Progenitor cell of endocrine pancreas (in vitro differentiated cells): ENCODE results near the gene NFE2L2. TPM values are rescaled to one million over a fixed set of nuclear protein-coding genes. Genes with fewer than 3 reads are reported as not detected.

ENCODE experiments used
- DNase-seq: peaks from one replicate; pipeline ENCODE4 v3.0.0; 2021; ENCODE audit warnings: low spot score; ENCODE audit not compliant: unreplicated experiment
- H3K27ac Mint-ChIP-seq: 2 replicates; pipeline ENCODE4 v1.8.0; 2021; ENCODE audit warnings: mild to moderate bottlenecking, moderate library complexity, mixed read lengths
- H3K27me3 Mint-ChIP-seq: 2 replicates; pipeline ENCODE4 v1.8.0; 2021; ENCODE audit warnings: mixed read lengths
- H3K36me3 Mint-ChIP-seq: 2 replicates; pipeline ENCODE4 v1.8.0; 2022; ENCODE audit warnings: mixed read lengths; ENCODE audit not compliant: insufficient read depth
- H3K4me1 Mint-ChIP-seq: 2 replicates; pipeline ENCODE4 v1.8.0; 2021; ENCODE audit warnings: low read depth, mixed read lengths
- H3K4me3 Mint-ChIP-seq: 2 replicates; pipeline ENCODE4 v1.8.0; 2021; ENCODE audit warnings: low read depth, mild to moderate bottlenecking, moderate library complexity, mixed read lengths
- H3K9me3 Mint-ChIP-seq: 2 replicates; pipeline ENCODE4 v1.8.0; 2021; ENCODE audit warnings: low read depth, mixed read lengths
- total RNA-seq: library from RNA; stranded (reverse); gene quantifications from 2 replicates; pipeline ENCODE4 v1.2.1, GENCODE V29; 2021
- TF ChIP-seq, protein P1 (sequence below): fragments of 200-600 bp; sonication (generic); IDR thresholded peaks from one replicate; pipeline ENCODE4 v1.5.0; 2021; ENCODE audit warnings: antibody characterized with exemption, mild to moderate bottlenecking; ENCODE audit not compliant: unreplicated experiment

The NFE2L2 gene
- total RNA-seq, 1 donor from 2014 or later = 59.1 TPM

DNA sequence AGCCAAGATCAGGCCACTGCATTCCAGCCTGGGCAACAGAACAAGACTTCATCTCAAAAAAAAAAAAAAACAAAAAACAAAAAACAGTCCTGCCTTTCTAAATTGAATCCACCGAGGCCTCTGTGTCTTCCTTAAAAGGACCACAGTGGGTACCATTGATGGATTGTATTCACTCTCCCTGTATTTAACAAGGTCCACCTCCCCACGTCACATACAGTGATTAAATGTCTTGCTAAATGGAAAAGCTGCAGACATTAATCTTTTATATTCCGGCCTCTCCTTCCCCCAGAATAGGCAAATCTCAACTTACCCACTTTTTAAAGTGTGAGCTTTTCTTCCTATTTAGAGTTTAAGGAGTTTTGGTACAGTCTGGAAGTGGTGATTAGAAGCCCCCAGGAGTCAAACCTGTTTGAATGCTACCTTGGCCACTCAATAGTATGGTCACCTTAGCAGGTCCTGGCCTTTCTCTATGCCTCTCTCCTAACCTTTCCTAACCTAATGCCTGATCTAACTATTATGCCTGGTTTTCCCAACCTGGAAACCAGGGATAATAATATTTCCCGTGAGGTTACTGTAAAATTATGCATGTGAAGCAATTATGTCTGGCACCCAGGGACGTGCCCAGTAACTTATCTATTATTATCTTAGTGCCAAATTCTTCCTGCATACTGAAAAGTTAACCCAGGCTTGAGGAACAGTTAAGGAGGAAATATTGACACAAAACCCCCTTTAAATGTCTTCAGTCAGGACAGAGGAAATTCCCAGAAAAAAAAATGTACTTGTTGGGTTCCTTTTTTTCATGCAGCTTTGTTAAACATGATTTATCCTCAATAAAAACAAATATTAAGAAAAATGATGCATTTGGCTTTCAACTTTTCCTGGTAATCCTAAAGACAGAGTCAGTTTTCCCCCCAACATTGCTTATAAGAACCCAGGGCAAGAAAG lies 3.1 kb downstream of the NFE2L2 start:
- H3K27me3 Mint-ChIP-seq = no peaks in the 10 kb centered on the region
- peak overlapping the region; percentile 94 for H3K27ac Mint-ChIP-seq
- peak overlapping the region; percentile 84 for H3K4me3 Mint-ChIP-seq
- H3K9me3 Mint-ChIP-seq = peaks cover 4% of the 10 kb centered on the region
- DNase-seq = no peak
- TF ChIP-seq, protein P1, sequence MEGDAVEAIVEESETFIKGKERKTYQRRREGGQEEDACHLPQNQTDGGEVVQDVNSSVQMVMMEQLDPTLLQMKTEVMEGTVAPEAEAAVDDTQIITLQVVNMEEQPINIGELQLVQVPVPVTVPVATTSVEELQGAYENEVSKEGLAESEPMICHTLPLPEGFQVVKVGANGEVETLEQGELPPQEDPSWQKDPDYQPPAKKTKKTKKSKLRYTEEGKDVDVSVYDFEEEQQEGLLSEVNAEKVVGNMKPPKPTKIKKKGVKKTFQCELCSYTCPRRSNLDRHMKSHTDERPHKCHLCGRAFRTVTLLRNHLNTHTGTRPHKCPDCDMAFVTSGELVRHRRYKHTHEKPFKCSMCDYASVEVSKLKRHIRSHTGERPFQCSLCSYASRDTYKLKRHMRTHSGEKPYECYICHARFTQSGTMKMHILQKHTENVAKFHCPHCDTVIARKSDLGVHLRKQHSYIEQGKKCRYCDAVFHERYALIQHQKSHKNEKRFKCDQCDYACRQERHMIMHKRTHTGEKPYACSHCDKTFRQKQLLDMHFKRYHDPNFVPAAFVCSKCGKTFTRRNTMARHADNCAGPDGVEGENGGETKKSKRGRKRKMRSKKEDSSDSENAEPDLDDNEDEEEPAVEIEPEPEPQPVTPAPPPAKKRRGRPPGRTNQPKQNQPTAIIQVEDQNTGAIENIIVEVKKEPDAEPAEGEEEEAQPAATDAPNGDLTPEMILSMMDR = no peak
- peaks cover 20% of the 10 kb centered on the region for H3K36me3 Mint-ChIP-seq
- H3K4me1 Mint-ChIP-seq = peaks cover 41% of the 10 kb centered on the region

DNA sequence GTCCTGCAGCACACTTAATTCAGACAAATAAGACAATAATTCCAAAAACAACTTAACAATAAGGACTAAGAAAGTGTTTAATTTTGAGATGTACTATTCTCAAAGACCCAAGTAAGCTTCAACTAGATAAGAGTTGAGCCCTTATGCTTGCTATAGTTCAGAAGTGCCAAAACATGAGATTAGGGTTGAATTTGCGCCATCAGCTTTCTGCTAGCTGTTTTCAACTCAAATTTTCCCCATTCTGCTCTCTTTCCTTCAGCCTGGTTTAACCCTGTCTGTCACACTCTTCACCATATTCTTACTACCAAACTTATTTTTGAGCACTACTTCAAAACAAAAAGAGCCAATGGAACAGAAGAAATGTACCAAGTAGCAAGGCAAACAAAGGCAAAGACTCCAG lies 4.1 kb downstream of the NFE2L2 start:
- Mint-ChIP-seq H3K9me3 (peaks cover 4% of the 10 kb centered on the region), H3K4me1 (peaks cover 38% of the 10 kb centered on the region), H3K4me3 (peak overlapping the region; percentile 29), H3K27ac (no peak overlapping the region), H3K27me3 (no peaks in the 10 kb centered on the region), H3K36me3 (peaks cover 20% of the 10 kb centered on the region)
- DNase-seq = no peak
- TF ChIP-seq, protein P1 = no peak

DNA sequence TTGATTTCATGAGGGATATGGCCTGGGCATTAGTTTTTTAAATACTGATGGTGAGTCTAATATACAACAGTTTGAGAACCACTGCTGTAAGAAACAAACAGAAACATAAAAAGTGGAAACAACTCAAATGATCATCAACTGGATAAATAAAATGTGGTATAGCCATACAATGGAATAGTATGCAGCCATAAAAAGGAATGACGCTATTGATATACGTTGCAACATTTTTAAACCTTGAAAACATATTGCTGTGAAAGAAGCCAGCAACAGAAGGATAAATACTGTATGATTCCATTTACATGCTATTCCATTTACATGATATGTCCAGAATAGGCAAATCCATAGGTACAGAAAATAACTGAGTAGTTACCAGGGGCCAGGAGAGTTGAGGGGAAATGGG lies 6.5 kb downstream of the NFE2L2 start:
- DNase-seq = no peak
- Mint-ChIP-seq H3K27ac (no peak overlapping the region), H3K27me3 (no peaks in the 10 kb centered on the region), H3K9me3 (peaks cover 4% of the 10 kb centered on the region), H3K4me1 (peaks cover 52% of the 10 kb centered on the region), H3K4me3 (no peak overlapping the region), H3K36me3 (peaks cover 23% of the 10 kb centered on the region)
- TF ChIP-seq, protein P1 = no peak

DNA sequence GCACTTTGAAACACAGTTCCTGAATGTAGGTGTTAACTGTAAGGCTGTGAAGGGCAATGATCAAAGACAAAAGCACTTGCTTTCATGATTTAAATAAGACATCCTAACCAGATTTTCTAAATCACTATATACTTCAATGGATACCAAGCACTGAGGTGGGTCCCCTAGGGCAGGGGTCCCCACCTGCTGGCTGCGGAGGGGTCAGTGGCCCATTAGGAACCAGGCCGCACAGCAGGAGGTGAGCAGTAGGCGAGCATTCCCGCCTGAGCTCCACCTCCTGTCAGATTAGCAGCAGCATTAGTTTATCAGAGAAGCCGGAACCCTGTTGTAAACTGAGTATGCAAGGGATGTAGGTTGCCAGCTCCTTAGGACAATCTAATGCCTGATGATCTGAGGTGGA lies 7.1 kb downstream of the NFE2L2 start:
- Mint-ChIP-seq H3K4me3 (no peak overlapping the region), H3K27me3 (no peaks in the 10 kb centered on the region), H3K9me3 (peaks cover 4% of the 10 kb centered on the region), H3K4me1 (peaks cover 57% of the 10 kb centered on the region), H3K27ac (peak overlapping the region; percentile 20), H3K36me3 (peaks cover 24% of the 10 kb centered on the region)
- no peak for DNase-seq
- TF ChIP-seq, protein P1 = no peak

DNA sequence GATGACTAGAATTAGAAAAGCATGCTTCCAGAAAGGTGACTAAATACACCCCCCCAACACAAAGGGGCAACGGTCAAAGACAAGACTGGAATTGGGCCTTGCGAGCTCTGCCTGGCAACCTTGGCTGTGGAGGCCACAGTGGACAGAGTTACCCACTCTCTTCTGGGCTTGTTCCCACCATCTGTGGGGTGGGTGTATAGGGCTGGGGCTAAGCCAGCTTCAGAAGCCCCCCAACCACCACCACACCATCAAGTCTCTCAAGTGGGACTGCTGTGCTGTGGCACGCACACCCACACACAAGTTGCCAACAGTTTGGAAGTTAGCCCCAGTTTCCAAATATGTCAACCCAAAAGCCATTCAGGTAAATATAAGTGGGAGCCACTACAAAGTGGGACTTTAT lies 7.8 kb downstream of the NFE2L2 start:
- H3K9me3 Mint-ChIP-seq = peaks cover 4% of the 10 kb centered on the region
- H3K36me3 Mint-ChIP-seq = peaks cover 24% of the 10 kb centered on the region
- H3K27ac Mint-ChIP-seq = peak overlapping the region; percentile 67
- no peaks in the 10 kb centered on the region for H3K27me3 Mint-ChIP-seq
- TF ChIP-seq, protein P1 = no peak
- peaks cover 52% of the 10 kb centered on the region for H3K4me1 Mint-ChIP-seq
- no peak overlapping the region for H3K4me3 Mint-ChIP-seq
- no peak for DNase-seq
